HG02798 (cell line): ENCODE measurements around the gene NTRK2.
A peak's percentile ranks its signal among the peaks of the same experiment; 100 is the strongest.

Source experiments
- ATAC-seq: cut with Tn5 transposase; IDR thresholded peaks from one replicate; pipeline ENCODE4 v1.9.1; 2021; ENCODE audit warnings: mild to moderate bottlenecking; ENCODE audit not compliant: unreplicated experiment, poor library complexity

Gene NTRK2

GRCh38 chr9:84953252-84953773, 283.8 kb downstream of the NTRK2 start:
- ATAC-seq, result no peak

GRCh38 chr9:84953797-84954705, 284.5 kb downstream of the NTRK2 start:
- peak; percentile 95 for ATAC-seq

- no peak for ATAC-seq
Measured at GRCh38 chr9:84955155-84955554, 285.6 kb downstream of the NTRK2 start.

- ATAC-seq, result no peak
Measured at GRCh38 chr9:84955971-84956370, 286.4 kb downstream of the NTRK2 start.

GRCh38 chr9:84959339-84959738, 289.8 kb downstream of the NTRK2 start:
- no peak for ATAC-seq

- ATAC-seq, result no peak
Measured at GRCh38 chr9:84966876-84967830, 297.6 kb downstream of the NTRK2 start.

GRCh38 chr9:84969084-84969483, 299.6 kb downstream of the NTRK2 start:
- no peak for ATAC-seq

GRCh38 chr9:84969736-84970135, 300.2 kb downstream of the NTRK2 start:
- no peak for ATAC-seq

GRCh38 chr9:84970432-84970831, 300.9 kb downstream of the NTRK2 start:
- ATAC-seq, result no peak

GRCh38 chr9:84971571-84971970, 302.0 kb downstream of the NTRK2 start:
- no peak for ATAC-seq

GRCh38 chr9:84974258-84974657, 304.7 kb downstream of the NTRK2 start:
- ATAC-seq, result no peak

GRCh38 chr9:84974855-84975254, 305.3 kb downstream of the NTRK2 start:
- no peak for ATAC-seq

GRCh38 chr9:84975926-84976325, 306.4 kb downstream of the NTRK2 start:
- no peak for ATAC-seq

- ATAC-seq, result no peak
Measured at GRCh38 chr9:84978661-84979060, 309.1 kb downstream of the NTRK2 start.

GRCh38 chr9:84983749-84984148, 314.2 kb downstream of the NTRK2 start:
- no peak for ATAC-seq

- ATAC-seq, result no peak
Measured at GRCh38 chr9:84988621-84989020, 319.1 kb downstream of the NTRK2 start.

GRCh38 chr9:84990416-84990815, 320.9 kb downstream of the NTRK2 start:
- no peak for ATAC-seq

- no peak for ATAC-seq
Measured at GRCh38 chr9:84990850-84991513, 321.5 kb downstream of the NTRK2 start.

- ATAC-seq, result no peak
Measured at GRCh38 chr9:84991514-84991870, 322.0 kb downstream of the NTRK2 start.

GRCh38 chr9:84992381-84992780, 322.9 kb downstream of the NTRK2 start:
- no peak for ATAC-seq
